Measurements from ENCODE around the gene SHH.

Gene SHH

GRCh38 chr7:155794196-155794595, 18.1 kb downstream of the SHH start:
- in situ Hi-C loops (cut with HindIII; ENCODE audit: low sequenced_read_pairs), result no loop called here

- in situ Hi-C loops (cut with HindIII; ENCODE audit: low sequenced_read_pairs), result no loop called here
These were observed 18.5 kb downstream of the SHH start for GRCh38 chr7:155793720-155794119.

DNA sequence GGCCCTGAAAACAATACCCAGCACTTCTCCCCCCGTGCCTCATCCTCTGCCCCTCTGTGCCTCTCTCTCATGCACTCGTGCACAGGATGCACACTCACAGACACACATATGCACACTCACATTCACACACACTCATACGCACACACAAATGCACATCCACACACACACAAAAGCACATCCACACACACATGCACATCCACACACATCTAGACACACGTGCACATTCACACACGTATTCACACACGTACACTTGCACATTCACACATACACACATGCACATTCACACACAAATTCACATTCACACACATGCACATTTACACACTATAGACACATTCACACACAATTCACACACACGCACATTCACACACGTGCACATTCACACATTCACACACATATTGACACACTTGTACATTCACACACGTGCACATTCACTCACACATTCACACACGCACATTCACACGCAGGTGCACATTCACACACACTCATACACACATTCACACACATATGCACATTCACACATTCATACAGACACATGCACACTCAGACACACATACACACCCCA, 19.2 kb downstream of the SHH start:
- in situ Hi-C loops (cut with HindIII; ENCODE audit: low sequenced_read_pairs), result no loop called here

DNA sequence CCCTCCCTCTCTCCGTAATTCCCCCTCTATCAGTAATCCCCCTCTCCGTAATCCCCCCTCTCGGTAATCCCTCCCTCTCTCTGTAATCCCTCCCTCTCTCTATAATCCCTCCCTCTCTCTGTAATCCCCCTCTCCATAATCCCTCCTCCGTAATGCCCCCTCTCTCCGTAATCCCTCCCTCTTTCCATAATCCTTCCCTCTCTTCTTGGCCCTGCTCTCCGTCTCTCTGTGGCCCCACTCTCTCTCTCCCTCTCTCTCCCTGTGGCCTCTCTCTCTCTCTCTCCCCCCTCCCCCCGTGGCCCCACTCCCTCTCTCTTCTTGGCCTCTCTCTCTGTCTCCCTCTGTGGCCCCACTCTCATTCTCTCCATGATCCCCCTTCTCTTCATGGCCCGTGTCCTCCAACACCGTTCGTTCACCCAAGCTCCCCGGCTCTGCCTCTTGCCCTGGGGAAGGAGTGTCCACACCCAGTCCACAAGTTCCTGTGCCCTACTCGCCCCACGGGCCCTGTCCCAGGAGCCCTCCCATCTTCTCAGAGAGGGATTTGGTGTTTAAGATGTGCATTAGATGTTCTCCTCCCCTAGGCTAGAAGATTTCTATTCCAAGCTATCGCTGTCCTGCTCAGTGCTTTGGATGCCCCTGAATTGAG, 19.8 kb downstream of the SHH start:
- in situ Hi-C loops (cut with HindIII; ENCODE audit: low sequenced_read_pairs), result no loop called here

GRCh38 chr7:155791836-155792235, 20.4 kb downstream of the SHH start:
- in situ Hi-C loops (cut with HindIII; ENCODE audit: low sequenced_read_pairs), result no loop called here

DNA sequence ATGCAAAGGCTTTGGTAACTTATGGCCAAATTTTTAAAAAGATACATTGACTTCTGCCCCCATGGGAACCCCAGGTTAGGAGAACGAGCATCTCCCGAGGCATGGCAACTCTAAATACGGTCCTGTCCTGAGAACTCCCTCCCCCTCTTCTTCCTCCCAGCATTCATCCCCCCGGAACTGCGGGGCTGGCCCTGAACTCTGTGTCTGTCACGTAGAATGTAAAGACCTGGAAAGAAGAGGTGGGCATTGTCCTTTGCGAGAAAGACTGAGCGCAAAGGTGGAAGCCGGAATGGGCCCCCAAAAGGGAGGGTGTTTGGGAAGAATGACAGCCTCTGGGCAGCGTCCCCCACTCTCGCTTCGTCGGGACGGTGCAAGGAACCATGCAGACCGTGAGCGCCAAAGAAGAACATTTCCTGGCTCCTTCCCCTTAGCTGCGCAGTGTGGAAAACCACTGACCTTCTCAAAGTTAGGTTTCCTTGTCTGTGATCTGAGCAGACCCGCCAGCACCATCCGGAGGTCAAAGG, 21.0 kb downstream of the SHH start:
- in situ Hi-C loops (cut with HindIII; ENCODE audit: low sequenced_read_pairs), result no loop called here

- in situ Hi-C loops (cut with HindIII; ENCODE audit: low sequenced_read_pairs), result no loop called here
These were observed 21.6 kb downstream of the SHH start for GRCh38 chr7:155790666-155791065.

GRCh38 chr7:155789001-155789725, 23.1 kb downstream of the SHH start:
- in situ Hi-C loops (cut with HindIII; ENCODE audit: low sequenced_read_pairs), result no loop called here

- in situ Hi-C loops (cut with HindIII; ENCODE audit: low sequenced_read_pairs), result no loop called here
These were observed 23.7 kb downstream of the SHH start for GRCh38 chr7:155788616-155789000.

GRCh38 chr7:155787171-155787851, 25.0 kb downstream of the SHH start:
- in situ Hi-C loops (cut with HindIII; ENCODE audit: low sequenced_read_pairs), result no loop called here

DNA sequence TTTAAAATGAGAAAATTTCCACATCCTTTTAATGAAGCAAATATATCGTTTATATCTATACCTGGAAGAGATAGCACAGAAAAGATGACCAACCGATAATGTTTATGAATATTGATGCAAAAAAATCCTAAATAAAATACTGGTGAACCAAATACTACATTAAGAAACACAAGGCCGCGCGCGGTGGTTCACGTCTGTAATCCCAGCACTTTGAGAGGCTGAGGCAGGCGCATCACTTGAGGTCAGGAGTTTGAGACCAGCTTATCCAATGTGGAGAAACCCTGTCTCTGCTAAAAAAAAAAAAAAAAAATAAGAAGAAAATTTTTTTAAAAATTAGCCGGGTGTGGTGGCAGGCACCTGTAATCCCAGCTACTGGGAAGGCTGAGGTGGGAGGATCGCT, 25.8 kb downstream of the SHH start:
- in situ Hi-C loops (cut with HindIII; ENCODE audit: low sequenced_read_pairs), result no loop called here

DNA sequence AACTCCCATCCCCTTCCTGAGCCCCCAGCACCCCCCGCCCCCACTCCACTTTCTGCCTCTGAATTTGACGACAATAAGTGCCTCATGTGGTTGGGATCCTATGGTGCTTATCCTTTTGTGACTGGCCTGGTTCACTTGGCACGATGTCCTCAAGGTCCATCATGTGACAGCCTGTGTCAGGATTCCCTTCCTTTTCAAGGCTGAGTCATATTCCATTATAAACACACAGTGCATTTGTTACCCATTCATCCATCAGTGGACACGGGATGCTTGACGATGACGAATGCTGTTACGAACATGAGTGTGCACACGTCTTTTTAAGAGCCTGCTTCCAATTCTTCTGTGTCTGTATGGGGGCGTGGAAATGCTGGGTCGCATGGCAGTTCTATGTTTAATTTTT, 26.7 kb downstream of the SHH start:
- in situ Hi-C loops (cut with HindIII; ENCODE audit: low sequenced_read_pairs), result no loop called here

GRCh38 chr7:155782466-155782865, 29.8 kb downstream of the SHH start:
- in situ Hi-C loops (cut with HindIII; ENCODE audit: low sequenced_read_pairs), result no loop called here

- in situ Hi-C loops (cut with HindIII; ENCODE audit: low sequenced_read_pairs), result no loop called here
These were observed 30.8 kb downstream of the SHH start for GRCh38 chr7:155781433-155781832.

DNA sequence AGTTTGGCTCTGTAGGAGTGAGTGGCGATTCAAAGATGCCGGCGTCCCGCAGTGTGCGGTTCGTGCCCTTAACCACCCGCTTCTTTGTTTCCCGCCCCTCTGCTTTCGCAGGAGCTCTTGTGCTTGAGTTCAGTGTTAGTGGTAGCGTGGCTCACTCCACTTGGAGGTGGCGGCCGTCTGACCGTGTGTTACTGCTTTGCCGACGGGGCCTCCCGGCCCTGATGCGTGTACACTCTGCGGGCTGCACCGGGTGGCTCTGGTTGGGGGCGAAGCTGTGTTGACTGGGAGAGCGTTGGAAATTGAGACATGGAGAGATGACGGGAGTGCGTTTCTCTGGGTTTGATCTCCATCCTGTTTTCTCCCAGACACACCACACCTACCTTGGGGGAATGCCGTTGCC, 31.4 kb downstream of the SHH start:
- in situ Hi-C loops (cut with HindIII; ENCODE audit: low sequenced_read_pairs), result no loop called here

GRCh38 chr7:155778349-155778748, 33.9 kb downstream of the SHH start:
- in situ Hi-C loops (cut with HindIII; ENCODE audit: low sequenced_read_pairs), result no loop called here

DNA sequence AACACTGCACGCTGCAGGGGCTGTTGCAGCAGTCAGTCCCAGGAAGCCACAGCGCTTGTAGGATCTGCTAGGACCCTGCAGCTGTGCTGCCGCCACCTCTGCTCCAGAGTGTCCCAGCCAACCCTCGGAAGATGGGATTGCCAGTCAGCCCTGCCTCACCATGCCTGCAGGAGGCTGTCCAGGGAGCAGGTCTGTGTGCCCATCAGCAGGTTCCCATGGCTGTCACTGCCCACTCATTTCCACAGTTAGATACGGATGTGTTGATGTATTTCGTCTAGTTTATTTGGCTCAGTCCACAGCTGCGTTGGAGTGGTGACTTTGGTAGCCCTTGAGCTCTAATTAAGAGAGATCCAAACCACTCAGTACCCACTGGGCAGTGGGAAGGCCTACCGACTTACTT, 35.7 kb downstream of the SHH start:
- in situ Hi-C loops (cut with HindIII; ENCODE audit: low sequenced_read_pairs), result no loop called here

- in situ Hi-C loops (cut with HindIII; ENCODE audit: low sequenced_read_pairs), result no loop called here
These were observed 36.6 kb downstream of the SHH start for GRCh38 chr7:155775691-155776090.

DNA sequence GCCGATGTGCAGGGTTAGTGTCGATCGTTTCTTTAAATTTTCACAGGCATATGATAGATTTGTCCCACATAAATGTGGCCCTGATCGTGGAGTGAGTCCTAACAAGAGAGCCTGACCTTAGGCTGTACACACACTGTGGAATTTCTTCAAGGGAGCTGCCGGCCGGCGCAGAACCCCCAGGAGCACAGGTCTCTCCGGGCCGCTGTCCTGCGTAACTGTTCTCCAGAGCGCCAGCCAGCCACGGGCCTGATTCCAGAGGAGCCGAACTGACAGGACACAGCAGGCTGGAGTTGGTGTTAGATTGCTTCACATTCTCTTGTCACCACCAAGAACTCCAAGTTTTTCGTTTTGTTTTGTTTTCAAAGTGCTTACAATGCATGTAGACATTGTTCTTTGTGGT, 37.3 kb downstream of the SHH start:
- in situ Hi-C loops (cut with HindIII; ENCODE audit: low sequenced_read_pairs), result no loop called here

DNA sequence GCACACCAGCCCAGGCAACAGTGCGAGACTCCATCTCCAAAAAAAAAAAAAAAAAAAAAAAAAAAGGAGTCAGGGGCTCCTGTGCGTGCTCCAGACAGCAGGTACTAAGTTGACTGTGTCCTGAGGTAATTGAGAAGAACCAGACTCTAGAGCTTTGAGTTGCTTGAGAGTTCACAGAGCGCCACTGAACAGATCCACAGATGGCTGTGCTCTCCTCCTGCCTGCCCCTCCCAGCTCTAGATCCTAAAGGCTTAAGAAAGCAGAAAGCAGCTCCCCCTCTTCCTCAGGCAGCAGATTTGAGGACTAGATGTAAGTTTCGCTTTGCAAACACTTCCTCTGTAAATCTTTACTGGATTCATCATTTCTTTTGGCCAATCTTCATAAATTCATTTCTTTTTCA, 38.7 kb downstream of the SHH start:
- in situ Hi-C loops (cut with HindIII; ENCODE audit: low sequenced_read_pairs), result no loop called here

DNA sequence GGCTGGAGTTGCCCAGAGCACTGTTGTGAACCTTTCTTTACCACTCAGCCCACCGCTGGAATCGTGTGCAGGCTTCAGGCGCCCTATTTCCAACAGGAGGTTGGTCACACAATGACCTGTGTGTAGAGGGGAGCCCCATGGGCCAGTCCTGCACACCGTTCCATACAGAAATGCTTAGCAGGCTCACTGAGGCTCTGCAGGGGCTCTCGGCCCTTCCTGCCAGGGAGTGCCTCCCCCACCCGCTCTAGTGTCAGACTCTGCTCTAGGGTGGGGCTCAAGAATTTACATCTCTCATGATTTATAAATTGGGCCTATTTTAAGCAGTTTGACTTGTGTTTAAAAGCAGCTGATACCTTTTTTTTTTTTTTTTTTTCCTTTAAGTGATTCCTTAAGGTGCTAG, 42.0 kb downstream of the SHH start:
- in situ Hi-C loops (cut with HindIII; ENCODE audit: low sequenced_read_pairs), result no loop called here

GRCh38 chr7:155769701-155770100, 42.6 kb downstream of the SHH start:
- in situ Hi-C loops (cut with HindIII; ENCODE audit: low sequenced_read_pairs), result no loop called here

All from DLD1 (cell line).